WERI-Rb-1 (cell line): ENCODE data around the gene KLHL24.
"Not testable (repeated sequence)": the region's sequence is repeated elsewhere in the genome, so short reads cannot be mapped to it uniquely, and the experiment has no call there.

Experiments
- DNase-seq: peaks from one replicate; pipeline ENCODE4 v3.0.0-alpha.2; 2020
- H3K27ac ChIP-seq: fragments of 250-450 bp; sonication (Bioruptor Pico); 2 replicates; pipeline ENCODE4 v1.5.1; 2020; ENCODE audit warnings: mild to moderate bottlenecking, moderate library complexity
- H3K27me3 ChIP-seq: fragments of 250-450 bp; sonication (Bioruptor Pico); 2 replicates; pipeline ENCODE4 v1.5.1; 2021; ENCODE audit warnings: mild to moderate bottlenecking, low read depth, moderate library complexity; ENCODE audit not compliant: insufficient read depth, severe bottlenecking
- H3K36me3 ChIP-seq: fragments of 250-450 bp; sonication (Bioruptor Pico); 2 replicates; pipeline ENCODE4 v1.5.1; 2020; ENCODE audit warnings: mild to moderate bottlenecking, moderate library complexity
- H3K4me3 ChIP-seq: 2 replicates; pipeline ENCODE4 v1.5.1; 2011; ENCODE audit warnings: low read depth, mild to moderate bottlenecking, control low read depth, low read length
- H3K9me3 ChIP-seq: fragments of 250-450 bp; sonication (Bioruptor Pico); 2 replicates; pipeline ENCODE4 v1.5.1; 2021; ENCODE audit warnings: mild to moderate bottlenecking, moderate library complexity; ENCODE audit not compliant: severe bottlenecking
- CTCF ChIP-seq: IDR thresholded peaks from 2 replicates; pipeline ENCODE4 v1.5.1; 2011; ENCODE audit warnings: low read depth, mild to moderate bottlenecking, control low read depth, inconsistent platforms, low read length

Gene KLHL24

GRCh38 chr3:183619010-183619409 is 16.4 kb upstream of the KLHL24 start:
- no peak for DNase-seq
- TF ChIP-seq CTCF = no peak
- Histone ChIP-seq H3K27me3 (no peaks in the 10 kb centered on the region), H3K9me3 (no peaks in the 10 kb centered on the region), H3K36me3 (no peaks in the 10 kb centered on the region), H3K27ac (no peak overlapping the region), H3K4me3 (no peak overlapping the region)

DNA sequence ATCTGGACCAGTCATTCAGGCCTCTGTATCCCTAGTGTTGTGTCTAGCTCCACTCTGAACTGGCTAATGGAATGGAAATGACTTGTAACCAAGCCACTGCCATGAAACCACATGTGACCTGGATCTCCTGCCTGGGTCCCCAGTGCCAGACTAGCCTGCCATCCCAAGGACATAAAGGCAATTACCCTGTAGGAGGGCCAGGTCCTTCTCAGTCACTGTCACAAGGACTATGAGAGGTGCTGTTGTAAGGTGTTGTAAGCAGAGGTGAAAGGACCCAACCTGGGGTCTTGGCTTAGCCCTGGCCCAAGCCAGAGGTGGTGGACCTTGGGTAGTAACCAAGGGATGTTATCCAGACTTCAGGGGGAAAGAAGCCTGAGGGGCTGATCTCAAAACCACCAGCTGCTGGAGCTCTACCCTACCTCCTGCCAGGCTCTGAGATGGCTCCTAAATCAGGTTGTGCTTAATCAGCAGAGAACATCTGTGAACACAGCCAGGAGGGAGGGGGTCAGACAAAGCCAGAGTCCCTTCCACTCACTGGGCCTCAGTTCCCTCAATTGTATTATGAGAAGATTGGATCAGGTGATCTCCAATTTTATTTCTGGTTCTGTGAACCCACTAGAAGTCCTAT is 15.7 kb upstream of the KLHL24 start:
- TF ChIP-seq CTCF = no peak
- Histone ChIP-seq H3K27me3 (no peaks in the 10 kb centered on the region), H3K36me3 (no peaks in the 10 kb centered on the region), H3K9me3 (no peaks in the 10 kb centered on the region), H3K27ac (no peak overlapping the region), H3K4me3 (no peak overlapping the region)
- no peak for DNase-seq

DNA sequence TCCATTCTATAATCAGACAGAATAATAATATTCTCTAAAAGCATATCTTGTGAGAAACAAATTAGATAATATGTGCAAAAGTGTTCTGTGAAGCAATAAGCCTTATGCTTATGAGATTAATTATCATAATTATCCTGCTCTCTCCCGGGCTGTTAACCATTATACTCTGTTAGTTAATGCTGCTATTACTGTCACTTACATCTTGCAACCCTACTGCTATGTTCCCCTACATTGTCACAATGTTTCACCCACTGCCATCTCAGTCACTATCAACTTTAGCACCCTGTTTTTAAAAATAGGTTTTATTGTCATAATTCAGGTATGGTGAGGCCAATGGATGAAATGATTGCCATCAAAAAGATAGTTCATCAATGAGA is 15.2 kb upstream of the KLHL24 start:
- TF ChIP-seq CTCF = no peak
- H3K9me3 ChIP-seq = no peaks in the 10 kb centered on the region
- DNase-seq = no peak
- H3K27ac ChIP-seq = no peak overlapping the region
- H3K4me3 ChIP-seq = no peak overlapping the region
- no peaks in the 10 kb centered on the region for H3K27me3 ChIP-seq
- H3K36me3 ChIP-seq = no peaks in the 10 kb centered on the region

DNA sequence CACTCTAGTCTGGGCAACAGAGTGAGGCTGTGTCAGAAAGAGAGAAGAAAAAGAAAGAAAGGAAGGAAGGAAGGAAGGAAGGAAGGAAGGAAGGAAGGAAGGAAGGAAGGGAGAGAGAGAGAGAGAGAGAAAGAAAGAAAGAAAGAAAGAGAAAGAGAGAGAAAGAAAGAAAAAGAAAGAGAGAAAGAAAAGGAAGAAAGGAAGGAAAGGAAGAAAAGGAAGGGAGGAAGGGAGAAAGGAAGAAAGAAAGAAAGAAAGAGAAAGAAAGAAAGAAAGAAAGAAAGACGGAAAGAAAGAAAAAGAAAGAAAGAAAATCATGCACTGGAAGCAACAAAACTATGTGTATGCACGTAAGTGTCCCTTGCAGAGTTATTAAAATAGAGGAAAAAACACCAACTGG is 12.9 kb upstream of the KLHL24 start:
- not testable (repeated sequence) for DNase-seq, H3K27ac ChIP-seq, H3K36me3 ChIP-seq, H3K27me3 ChIP-seq, H3K9me3 ChIP-seq, H3K4me3 ChIP-seq

DNA sequence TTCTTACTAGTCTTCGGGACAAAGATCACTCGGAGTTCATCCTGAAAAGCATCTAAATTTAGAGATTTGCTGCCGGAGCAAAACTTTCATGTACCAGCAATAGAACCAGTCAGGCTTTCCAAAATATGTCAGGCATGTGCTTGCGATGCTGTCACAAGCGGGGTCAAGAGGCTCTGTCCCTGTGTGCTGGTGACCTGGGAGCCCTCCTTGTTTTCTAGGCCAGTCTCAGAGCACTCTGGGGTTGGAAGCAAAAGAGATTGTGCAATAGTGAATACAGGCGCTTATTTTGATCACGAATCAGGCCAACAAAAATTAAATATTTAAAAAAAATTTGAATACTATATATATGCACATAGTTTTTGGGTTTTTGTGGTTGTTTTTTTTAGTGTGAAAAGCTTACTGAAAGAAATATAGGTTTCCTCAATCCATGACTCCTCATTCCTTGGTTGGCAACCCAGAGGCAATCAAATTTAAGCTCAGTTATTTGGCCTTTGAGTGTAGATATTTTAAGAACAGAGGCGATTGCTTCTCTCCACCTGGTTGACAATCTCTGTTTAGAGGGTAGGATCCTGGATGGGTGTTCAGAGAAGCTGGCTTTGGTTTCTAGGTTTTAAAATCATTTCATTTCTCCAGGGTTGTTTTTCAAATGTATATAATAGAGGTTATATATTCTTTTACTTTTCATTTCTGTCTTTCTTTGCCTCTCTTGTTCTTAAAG is 8.4 kb upstream of the KLHL24 start:
- DNase-seq = no peak
- no peak overlapping the region for H3K4me3 ChIP-seq
- no peaks in the 10 kb centered on the region for H3K9me3 ChIP-seq
- no peaks in the 10 kb centered on the region for H3K27me3 ChIP-seq
- H3K27ac ChIP-seq = no peak overlapping the region
- no peak for TF ChIP-seq CTCF
- no peaks in the 10 kb centered on the region for H3K36me3 ChIP-seq

DNA sequence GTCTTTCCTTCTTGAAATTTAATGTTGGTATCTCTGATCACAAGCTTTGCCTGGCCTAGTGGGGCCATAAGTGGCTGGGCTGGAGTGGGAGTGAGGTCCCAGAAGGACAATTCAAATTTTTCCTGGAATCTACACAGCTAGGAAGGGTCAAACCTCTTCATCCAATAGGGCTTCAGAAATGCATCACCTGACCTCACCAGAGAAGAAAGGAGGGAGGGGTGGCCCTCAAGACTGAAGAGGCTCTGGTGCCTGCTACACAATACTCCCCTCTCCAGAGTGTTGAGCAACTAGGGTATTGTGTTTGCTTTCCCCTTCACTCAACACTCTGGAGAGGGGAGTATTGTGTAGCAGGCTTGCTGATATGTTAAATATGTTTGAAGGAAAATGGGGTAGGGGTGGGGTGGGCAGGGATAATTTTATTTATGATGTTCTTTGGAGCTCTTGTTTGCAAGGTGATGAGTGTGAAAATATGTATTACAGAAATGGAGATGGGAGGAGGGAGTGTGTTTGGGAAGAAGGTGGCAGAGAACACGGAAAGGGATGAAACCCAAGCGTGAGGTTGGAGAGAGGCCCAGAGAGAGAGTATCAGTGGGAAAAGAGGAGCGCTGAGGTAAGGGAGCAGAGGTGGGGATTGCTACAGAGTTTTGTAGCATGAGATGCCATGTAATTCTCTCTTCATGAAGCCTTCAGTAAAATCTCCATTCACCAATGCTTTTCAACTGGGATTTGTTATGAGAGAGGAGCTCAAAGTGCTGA is 5.7 kb upstream of the KLHL24 start:
- DNase-seq = no peak
- Histone ChIP-seq H3K9me3 (no peaks in the 10 kb centered on the region), H3K27ac (no peak overlapping the region), H3K36me3 (no peaks in the 10 kb centered on the region), H3K4me3 (no peak overlapping the region), H3K27me3 (no peaks in the 10 kb centered on the region)
- TF ChIP-seq CTCF = no peak
